Trophoblast cell (in vitro differentiated cells and primary cell): ENCODE results near the gene PLCD1.

Experiments
- DNase-seq, 2 donors: peaks; one replicate each; pipeline ENCODE4 v3.0.0-alpha.2; 2016
- H2AFZ ChIP-seq: 2 replicates; pipeline ENCODE4 v1.6.1; 2013; ENCODE audit warnings: low read length, moderate library complexity, mild to moderate bottlenecking; ENCODE audit not compliant: insufficient read depth, poor library complexity
- H2AK5ac ChIP-seq: 2 replicates; pipeline ENCODE4 v1.6.1; 2013; ENCODE audit warnings: mild to moderate bottlenecking, low read length
- H2BK120ac ChIP-seq: 2 replicates; pipeline ENCODE4 v1.6.1; 2013; ENCODE audit warnings: low read length, mild to moderate bottlenecking, moderate library complexity; ENCODE audit not compliant: insufficient read depth, poor library complexity
- H2BK12ac ChIP-seq: 2 replicates; pipeline ENCODE4 v1.6.1; 2013; ENCODE audit warnings: mild to moderate bottlenecking, low read length, moderate library complexity
- H2BK5ac ChIP-seq: 2 replicates; pipeline ENCODE4 v1.6.1; 2013; ENCODE audit warnings: low read length, low read depth, moderate library complexity, mild to moderate bottlenecking; ENCODE audit not compliant: poor library complexity
- H3K14ac ChIP-seq: 2 replicates; pipeline ENCODE4 v1.6.1; 2013; ENCODE audit warnings: mild to moderate bottlenecking, low read length
- H3K18ac ChIP-seq: 2 replicates; pipeline ENCODE4 v1.6.1; 2013; ENCODE audit warnings: mild to moderate bottlenecking, low read length
- H3K23ac ChIP-seq: 2 replicates; pipeline ENCODE4 v1.6.1; 2013; ENCODE audit warnings: low read length
- H3K27ac ChIP-seq: 2 replicates; pipeline ENCODE4 v1.5.1; 2013; ENCODE audit warnings: low read depth, mild to moderate bottlenecking, inconsistent platforms, low read length, moderate library complexity
- H3K27me3 ChIP-seq: 2 replicates; pipeline ENCODE4 v1.6.1; 2013; ENCODE audit warnings: inconsistent platforms, mild to moderate bottlenecking, low read length, moderate library complexity; ENCODE audit not compliant: insufficient read depth
- H3K36me3 ChIP-seq, 2 experiments: 1 replicate in 1 of 2; 2 replicates in 1 of 2; pipeline ENCODE4 v1.6.1; 2013; ENCODE audit warnings: low read length in 2 of 2, mild to moderate bottlenecking in 2 of 2, moderate library complexity in 1 of 2; ENCODE audit not compliant: insufficient read depth in 2 of 2, control insufficient read depth in 1 of 2
- H3K4ac ChIP-seq: 2 replicates; pipeline ENCODE4 v1.6.1; 2013; ENCODE audit warnings: low read depth, mild to moderate bottlenecking, low read length, moderate library complexity
- H3K4me1 ChIP-seq, 2 experiments: 1 replicate in 1 of 2; 2 replicates in 1 of 2; pipeline ENCODE4 v1.6.1; 2013; ENCODE audit warnings: low read length in 2 of 2, mild to moderate bottlenecking in 2 of 2, moderate library complexity in 1 of 2; ENCODE audit not compliant: insufficient read depth in 2 of 2, control insufficient read depth in 1 of 2
- H3K4me2 ChIP-seq: 2 replicates; pipeline ENCODE4 v1.6.1; 2013; ENCODE audit warnings: inconsistent platforms, mild to moderate bottlenecking, low read length, moderate library complexity
- H3K4me3 ChIP-seq: 2 replicates; pipeline ENCODE4 v1.5.1; 2013; ENCODE audit warnings: mild to moderate bottlenecking, low read depth, low read length, inconsistent platforms
- H3K79me1 ChIP-seq: one replicate; pipeline ENCODE4 v1.6.1; 2013; ENCODE audit warnings: low read length
- H3K79me2 ChIP-seq: 2 replicates; pipeline ENCODE4 v1.6.1; 2013; ENCODE audit warnings: low read length, mild to moderate bottlenecking; ENCODE audit not compliant: control insufficient read depth, insufficient read depth, poor library complexity
- H3K9ac ChIP-seq: 2 replicates; pipeline ENCODE4 v1.6.1; 2013; ENCODE audit warnings: mild to moderate bottlenecking, low read length
- H3K9me3 ChIP-seq: 2 replicates; pipeline ENCODE4 v1.6.1; 2013; ENCODE audit warnings: low read depth, mild to moderate bottlenecking, control low read depth, inconsistent platforms, low read length; ENCODE audit not compliant: insufficient read depth
- H4K12ac ChIP-seq: 2 replicates; pipeline ENCODE4 v1.6.1; 2013; ENCODE audit warnings: low read depth, mild to moderate bottlenecking, low read length, moderate library complexity
- H4K8ac ChIP-seq: 2 replicates; pipeline ENCODE4 v1.6.1; 2013; ENCODE audit warnings: low read depth, mild to moderate bottlenecking, low read length, moderate library complexity
- H4K91ac ChIP-seq: one replicate; pipeline ENCODE4 v1.6.1; 2013; ENCODE audit warnings: low read depth, mild to moderate bottlenecking, low read length, moderate library complexity
- WGBS: extraction: QIAGEN DNeasy Blood & Tissue Kit; methylation state at CpG from one replicate; pipeline ENCODE4 v1.1.7; 2013; ENCODE audit warnings: missing lambda C conversion rate; ENCODE audit not compliant: insufficient read length, insufficient coverage; ENCODE audit errors: extremely low coverage; 5-methylcytosine and 5-hydroxymethylcytosine counted together

Gene PLCD1

GRCh38 chr3:37986479-37987314 lies 42.7 kb downstream of the PLCD1 start:
- H4K8ac ChIP-seq = no peak overlapping the region
- WGBS = no CpG with 5 or more reads among the region's 12 CpGs

GRCh38 chr3:37985637-37986320 lies 43.7 kb downstream of the PLCD1 start:
- H3K18ac ChIP-seq = no peak overlapping the region
- no peak overlapping the region for H3K9ac ChIP-seq
- H3K79me1 ChIP-seq = no peaks in the 10 kb centered on the region
- no peak overlapping the region for H3K23ac ChIP-seq
- H3K27me3 ChIP-seq = no peaks in the 10 kb centered on the region
- H3K4me2 ChIP-seq = no peak overlapping the region
- no peak overlapping the region for H3K27ac ChIP-seq
- WGBS = no CpG with 5 or more reads among the region's 8 CpGs
- no peak overlapping the region for H4K91ac ChIP-seq
- H3K4me3 ChIP-seq = no peak overlapping the region
- no peaks in the 10 kb centered on the region for H3K9me3 ChIP-seq
- H2AK5ac ChIP-seq = no peak overlapping the region
- no peak overlapping the region for H2BK5ac ChIP-seq
- H3K4ac ChIP-seq = no peak overlapping the region
- no peak overlapping the region for H4K8ac ChIP-seq
- H3K79me2 ChIP-seq = no peaks in the 10 kb centered on the region
- H3K14ac ChIP-seq = no peak overlapping the region
- peaks cover 4 to 10% of the 10 kb centered on the region in 2 experiments for H3K36me3 ChIP-seq
- DNase-seq = no peak
- H2AFZ ChIP-seq = no peak overlapping the region
- H3K4me1 ChIP-seq = peaks cover 0 to 2% of the 10 kb centered on the region in 2 experiments
- no peak overlapping the region for H2BK120ac ChIP-seq
- no peak overlapping the region for H2BK12ac ChIP-seq
- H4K12ac ChIP-seq = no peak overlapping the region

More at GRCh38 chr3:37986479-37987314, 42.7 kb downstream of the PLCD1 start:
- Histone ChIP-seq H3K18ac (no peak overlapping the region), H3K27ac (no peak overlapping the region), H4K91ac (no peak overlapping the region), H2BK5ac (no peak overlapping the region), H3K4me1 (no peaks in the 10 kb centered on the region), H3K36me3 (peaks cover 4 to 9% of the 10 kb centered on the region in 2 experiments), H3K23ac (no peak overlapping the region), H2AK5ac (no peak overlapping the region), H3K9ac (no peak overlapping the region), H3K4ac (no peak overlapping the region), H3K79me1 (no peaks in the 10 kb centered on the region), H2AFZ (no peak overlapping the region), H3K79me2 (no peaks in the 10 kb centered on the region), H3K4me3 (no peak overlapping the region), H3K27me3 (no peaks in the 10 kb centered on the region), H3K9me3 (no peaks in the 10 kb centered on the region), H2BK12ac (no peak overlapping the region), H3K14ac (no peak overlapping the region), H3K4me2 (no peak overlapping the region), H4K12ac (no peak overlapping the region), H2BK120ac (no peak overlapping the region)
- no peak for DNase-seq

- Histone ChIP-seq H3K4me3 (no peak overlapping the region), H2AFZ (no peak overlapping the region), H2BK5ac (no peak overlapping the region), H3K9ac (no peak overlapping the region), H3K4ac (no peak overlapping the region), H3K9me3 (no peaks in the 10 kb centered on the region), H3K4me2 (no peak overlapping the region), H2AK5ac (no peak overlapping the region), H3K27ac (no peak overlapping the region), H4K91ac (no peak overlapping the region), H3K4me1 (peaks cover 0 to 2% of the 10 kb centered on the region in 2 experiments), H4K12ac (no peak overlapping the region), H2BK12ac (no peak overlapping the region), H3K23ac (no peak overlapping the region), H2BK120ac (no peak overlapping the region), H3K27me3 (no peaks in the 10 kb centered on the region), H3K79me1 (no peaks in the 10 kb centered on the region), H4K8ac (no peak overlapping the region), H3K79me2 (no peaks in the 10 kb centered on the region), H3K36me3 (peaks cover 4 to 12% of the 10 kb centered on the region in 2 experiments), H3K14ac (no peak overlapping the region), H3K18ac (no peak overlapping the region)
- no peak for DNase-seq
- no CpG with 5 or more reads among the region's 7 CpGs for WGBS
Observed at GRCh38 chr3:37984596-37984995, 44.8 kb downstream of the PLCD1 start.

- Histone ChIP-seq H2AFZ (no peak overlapping the region), H4K91ac (no peak overlapping the region), H3K27me3 (no peaks in the 10 kb centered on the region), H4K8ac (no peak overlapping the region), H2BK120ac (no peak overlapping the region), H3K23ac (no peak overlapping the region), H3K4me3 (no peak overlapping the region), H3K18ac (no peak overlapping the region), H2BK12ac (no peak overlapping the region), H3K9me3 (no peaks in the 10 kb centered on the region), H3K27ac (no peak overlapping the region), H3K4ac (no peak overlapping the region), H3K79me1 (no peaks in the 10 kb centered on the region), H3K9ac (no peak overlapping the region), H3K36me3 (peaks cover 4 to 12% of the 10 kb centered on the region in 2 experiments), H2AK5ac (no peak overlapping the region), H4K12ac (no peak overlapping the region), H3K79me2 (no peaks in the 10 kb centered on the region), H3K14ac (no peak overlapping the region), H2BK5ac (no peak overlapping the region), H3K4me2 (no peak overlapping the region), H3K4me1 (peaks cover 0 to 2% of the 10 kb centered on the region in 2 experiments)
- no peak for DNase-seq
- no CpG with 5 or more reads among the region's 7 CpGs for WGBS
Observed at GRCh38 chr3:37984051-37984450, 45.4 kb downstream of the PLCD1 start.
